GM12874 (cell line): ENCODE measurements around the gene SLC35F3.

Source experiments
- TF ChIP-seq, protein P1 (sequence below): IDR thresholded peaks from 2 replicates; pipeline ENCODE4 v1.5.1; 2011; ENCODE audit warnings: low read depth, mild to moderate bottlenecking, control low read depth, low read length, moderate library complexity; ENCODE audit not compliant: insufficient read depth

The SLC35F3 gene

DNA sequence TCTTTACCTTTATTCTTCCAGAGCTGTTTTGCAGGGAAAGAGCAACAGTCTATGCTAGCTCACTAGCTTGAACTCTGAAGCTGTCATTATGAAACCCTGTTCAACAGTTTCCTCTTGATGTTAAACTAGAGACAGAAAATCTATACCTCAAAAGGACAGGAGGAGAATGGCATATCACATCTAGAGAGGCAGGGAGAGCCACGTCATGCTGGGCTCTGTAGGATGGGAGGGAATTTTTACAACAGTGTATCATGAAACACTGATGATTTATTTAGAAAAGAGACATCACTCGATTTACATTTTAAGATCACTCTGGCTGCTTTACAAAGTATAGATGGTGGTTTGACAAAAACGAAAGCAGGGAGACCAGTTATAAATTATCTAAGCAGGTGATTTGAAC lies 243.9 kb downstream of the SLC35F3 start:
- TF ChIP-seq, protein P1, sequence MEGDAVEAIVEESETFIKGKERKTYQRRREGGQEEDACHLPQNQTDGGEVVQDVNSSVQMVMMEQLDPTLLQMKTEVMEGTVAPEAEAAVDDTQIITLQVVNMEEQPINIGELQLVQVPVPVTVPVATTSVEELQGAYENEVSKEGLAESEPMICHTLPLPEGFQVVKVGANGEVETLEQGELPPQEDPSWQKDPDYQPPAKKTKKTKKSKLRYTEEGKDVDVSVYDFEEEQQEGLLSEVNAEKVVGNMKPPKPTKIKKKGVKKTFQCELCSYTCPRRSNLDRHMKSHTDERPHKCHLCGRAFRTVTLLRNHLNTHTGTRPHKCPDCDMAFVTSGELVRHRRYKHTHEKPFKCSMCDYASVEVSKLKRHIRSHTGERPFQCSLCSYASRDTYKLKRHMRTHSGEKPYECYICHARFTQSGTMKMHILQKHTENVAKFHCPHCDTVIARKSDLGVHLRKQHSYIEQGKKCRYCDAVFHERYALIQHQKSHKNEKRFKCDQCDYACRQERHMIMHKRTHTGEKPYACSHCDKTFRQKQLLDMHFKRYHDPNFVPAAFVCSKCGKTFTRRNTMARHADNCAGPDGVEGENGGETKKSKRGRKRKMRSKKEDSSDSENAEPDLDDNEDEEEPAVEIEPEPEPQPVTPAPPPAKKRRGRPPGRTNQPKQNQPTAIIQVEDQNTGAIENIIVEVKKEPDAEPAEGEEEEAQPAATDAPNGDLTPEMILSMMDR = no peak

DNA sequence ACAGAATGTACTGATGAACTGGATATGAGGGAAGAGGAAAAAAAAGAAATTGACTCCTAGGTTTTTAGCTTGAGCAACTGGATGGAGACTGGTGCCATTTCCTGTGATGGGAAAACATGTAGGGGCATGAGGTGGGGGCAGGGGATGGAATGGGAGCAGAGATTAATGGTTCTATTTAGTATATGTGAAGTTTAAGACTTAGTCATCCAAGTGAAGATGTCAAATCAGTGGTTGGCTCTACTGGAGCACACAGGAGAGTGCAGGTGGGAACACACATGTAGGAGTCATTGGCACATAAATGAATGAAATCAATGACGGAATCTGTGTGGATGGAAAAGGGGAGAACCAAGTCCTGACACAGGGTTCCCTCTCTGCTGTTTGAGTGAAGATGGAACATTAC lies 244.3 kb downstream of the SLC35F3 start:
- TF ChIP-seq, protein P1 = no peak

DNA sequence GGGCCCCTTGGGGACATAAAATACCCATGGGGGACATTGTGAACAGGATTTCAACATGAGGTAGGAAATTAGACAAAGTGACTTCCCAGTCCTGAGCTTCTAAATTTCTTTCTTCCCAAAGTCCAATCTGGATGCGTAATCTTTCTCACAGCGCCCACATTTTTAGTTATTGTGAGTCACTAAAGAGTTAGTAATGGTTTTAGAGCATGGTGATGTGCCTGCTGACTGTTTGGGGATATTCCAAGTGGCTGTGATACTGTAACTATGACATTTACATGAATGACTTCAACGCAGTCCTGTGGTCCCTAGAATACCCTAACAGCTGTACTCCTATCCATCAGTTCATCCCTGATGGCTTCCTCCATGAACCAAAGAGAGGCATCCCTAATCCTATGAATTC lies 244.7 kb downstream of the SLC35F3 start:
- TF ChIP-seq, protein P1 = no peak

DNA sequence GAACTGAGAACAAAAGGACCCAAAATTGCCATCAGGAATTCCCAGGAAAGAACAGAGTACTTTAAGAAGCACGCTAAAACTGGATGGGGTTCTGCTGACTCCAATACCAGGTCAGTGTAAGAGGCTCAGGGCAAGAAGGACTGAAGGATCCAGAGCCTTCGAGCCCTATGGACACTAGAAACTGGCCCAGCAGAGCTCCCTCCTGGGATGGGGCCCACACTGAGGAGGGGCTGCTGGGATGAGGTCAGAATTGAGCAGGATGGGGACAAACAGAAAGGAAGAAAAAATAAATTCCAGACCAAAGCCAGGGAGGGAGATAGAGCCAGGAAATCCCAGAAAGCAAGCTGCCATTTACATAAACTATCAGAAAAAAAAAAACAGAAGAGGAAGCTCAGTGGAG lies 246.4 kb downstream of the SLC35F3 start:
- TF ChIP-seq, protein P1 = no peak

DNA sequence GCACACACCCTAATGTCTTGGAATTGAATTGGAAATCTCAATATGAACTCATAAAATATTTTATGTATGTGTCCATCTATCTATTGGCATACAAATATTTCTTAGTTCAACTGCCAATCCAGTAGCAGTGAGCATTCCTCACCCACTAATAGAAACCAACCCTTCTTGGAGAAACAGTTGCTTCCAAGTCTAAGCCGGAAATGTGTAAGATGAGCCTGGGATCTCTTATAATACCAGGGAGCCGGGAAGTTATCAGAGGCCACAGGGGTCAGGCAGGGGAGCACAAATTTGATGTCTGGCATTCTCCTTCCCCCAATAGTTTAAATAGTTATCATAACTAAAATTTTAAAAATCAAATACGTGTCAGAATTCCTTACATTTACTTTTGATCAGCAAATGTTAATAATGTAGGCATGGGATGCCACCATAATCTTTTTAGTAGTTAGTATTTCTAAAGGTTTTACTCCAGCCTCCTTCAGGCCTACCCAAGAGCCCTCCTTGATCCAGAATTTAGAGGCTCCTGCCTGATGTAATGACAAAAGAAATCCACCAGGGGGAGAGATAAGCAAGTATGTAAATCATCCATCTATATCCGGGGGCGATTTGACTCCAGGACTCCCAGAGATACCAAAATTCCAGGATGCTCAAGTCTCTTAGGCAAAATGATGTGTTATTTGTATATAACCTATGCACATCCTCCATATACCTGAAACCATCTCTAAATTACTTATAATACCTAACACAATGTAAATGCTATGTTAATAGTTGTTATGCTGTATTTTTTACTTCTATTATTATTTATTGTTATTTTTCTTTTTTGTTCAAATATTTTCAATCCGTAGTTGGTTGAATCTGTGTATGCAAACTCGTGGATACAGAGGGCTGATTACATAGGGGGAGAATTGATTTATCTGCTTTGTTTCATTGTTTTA lies 250.1 kb downstream of the SLC35F3 start:
- TF ChIP-seq, protein P1 = peak; percentile 57

DNA sequence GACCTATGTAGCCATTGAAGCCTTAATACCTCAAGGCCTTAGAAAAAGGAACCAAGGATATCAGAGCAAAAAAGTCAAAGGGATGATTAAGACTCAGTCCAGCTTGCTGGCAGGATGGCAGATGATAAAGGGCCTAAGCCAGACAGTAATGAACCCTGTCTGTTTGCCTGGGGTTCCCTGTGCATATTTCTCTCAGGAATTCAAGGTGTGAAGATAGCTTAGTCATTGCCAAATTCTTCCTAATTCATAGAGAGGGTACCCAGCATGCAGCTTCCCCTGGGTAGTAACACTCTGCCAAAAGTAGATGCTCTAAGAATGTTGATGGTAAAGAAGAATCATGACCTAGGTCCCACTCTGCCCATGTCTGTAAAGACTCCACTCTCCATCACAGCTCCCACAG lies 258.2 kb downstream of the SLC35F3 start:
- TF ChIP-seq, protein P1 = no peak

DNA sequence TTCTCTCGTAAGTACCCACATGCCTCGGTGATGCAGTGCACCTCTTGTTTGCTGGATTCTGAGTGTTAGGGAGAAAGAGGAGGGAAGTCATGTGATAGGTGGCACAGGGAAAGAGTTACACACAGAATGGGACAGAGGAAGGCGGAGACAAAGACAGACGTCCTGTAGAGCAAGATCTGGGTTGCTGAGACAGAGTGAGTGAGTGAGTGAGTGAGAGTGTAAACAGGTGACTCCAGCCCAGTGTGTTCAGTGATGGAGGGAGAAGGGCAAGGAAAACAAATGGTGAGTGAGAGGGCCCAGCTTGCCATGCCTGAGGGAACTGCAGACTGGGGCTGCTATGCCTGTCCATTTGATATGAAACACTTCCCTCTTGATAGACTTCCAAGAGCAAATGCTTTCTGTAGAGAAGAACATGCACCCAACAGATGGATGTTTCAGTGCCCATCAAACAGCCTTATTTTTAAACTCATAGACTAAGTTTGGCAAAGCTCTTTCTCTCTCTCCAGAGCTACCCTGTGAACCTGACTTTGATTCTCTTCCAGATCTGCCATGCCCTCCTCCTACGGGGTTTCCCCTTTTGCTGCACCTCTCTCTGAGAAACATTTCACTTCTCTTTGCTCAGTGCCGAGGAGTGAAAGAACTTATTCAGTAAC lies 258.9 kb downstream of the SLC35F3 start:
- TF ChIP-seq, protein P1 = no peak
